ENCODE measurements around the gene ARL13B. TPM values are rescaled to one million over a fixed set of nuclear protein-coding genes. Genes with fewer than 3 reads are reported as not detected.
A peak's percentile ranks its signal among the peaks of the same experiment; 100 is the strongest.
"Not testable (repeated sequence)": the region's sequence is repeated elsewhere in the genome, so short reads cannot be mapped to it uniquely, and the experiment has no call there.

Gene ARL13B
- total RNA-seq, 1 donor from 2014 or later = 15.6 TPM

DNA sequence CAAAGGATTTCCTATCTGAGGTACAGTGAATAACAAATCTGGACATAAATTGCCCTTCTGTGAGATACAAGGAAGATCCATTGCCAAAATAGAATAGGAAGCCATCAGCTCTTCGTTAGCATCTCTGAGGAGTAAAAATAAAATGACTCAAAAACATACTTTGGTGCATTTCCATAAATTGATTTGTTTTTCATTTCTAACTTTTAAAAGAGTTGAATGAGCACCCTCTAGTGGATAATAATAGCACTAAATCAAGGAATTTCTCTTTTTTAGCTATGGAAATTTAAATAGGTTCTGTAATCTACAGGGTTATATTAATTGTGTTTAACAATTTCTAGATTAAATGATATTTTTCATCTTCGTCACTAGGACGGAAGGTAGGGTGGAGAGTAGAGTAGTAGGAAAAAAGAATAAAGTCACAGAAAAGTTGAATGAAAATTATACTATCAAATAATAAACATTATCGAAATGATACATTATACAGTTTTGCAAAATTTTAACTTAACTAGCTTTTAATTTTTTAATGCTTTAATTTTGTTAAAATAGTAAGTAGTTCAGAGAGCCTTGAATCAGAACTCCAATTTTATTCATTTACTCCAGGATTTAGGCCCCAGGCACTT is 89.3 kb downstream of the ARL13B start:
- TF ChIP-seq, protein P1, sequence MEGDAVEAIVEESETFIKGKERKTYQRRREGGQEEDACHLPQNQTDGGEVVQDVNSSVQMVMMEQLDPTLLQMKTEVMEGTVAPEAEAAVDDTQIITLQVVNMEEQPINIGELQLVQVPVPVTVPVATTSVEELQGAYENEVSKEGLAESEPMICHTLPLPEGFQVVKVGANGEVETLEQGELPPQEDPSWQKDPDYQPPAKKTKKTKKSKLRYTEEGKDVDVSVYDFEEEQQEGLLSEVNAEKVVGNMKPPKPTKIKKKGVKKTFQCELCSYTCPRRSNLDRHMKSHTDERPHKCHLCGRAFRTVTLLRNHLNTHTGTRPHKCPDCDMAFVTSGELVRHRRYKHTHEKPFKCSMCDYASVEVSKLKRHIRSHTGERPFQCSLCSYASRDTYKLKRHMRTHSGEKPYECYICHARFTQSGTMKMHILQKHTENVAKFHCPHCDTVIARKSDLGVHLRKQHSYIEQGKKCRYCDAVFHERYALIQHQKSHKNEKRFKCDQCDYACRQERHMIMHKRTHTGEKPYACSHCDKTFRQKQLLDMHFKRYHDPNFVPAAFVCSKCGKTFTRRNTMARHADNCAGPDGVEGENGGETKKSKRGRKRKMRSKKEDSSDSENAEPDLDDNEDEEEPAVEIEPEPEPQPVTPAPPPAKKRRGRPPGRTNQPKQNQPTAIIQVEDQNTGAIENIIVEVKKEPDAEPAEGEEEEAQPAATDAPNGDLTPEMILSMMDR (conservative IDR thresholded peaks at IDR 0.05) = peak; percentile 78
- Mint-ChIP-seq H3K27ac (ENCODE audit: unreplicated experiment) (no peak overlapping the region), H3K36me3 (ENCODE audit: low read depth) (peaks cover 30% of the 10 kb centered on the region), H3K4me3 (no peak overlapping the region), H3K27me3 (ENCODE audit: low read depth) (no peaks in the 10 kb centered on the region), H3K9me3 (no peaks in the 10 kb centered on the region), H3K4me1 (peaks cover 12% of the 10 kb centered on the region)
- DNase-seq (ENCODE audit: low read depth, low spot score) = no peak

GRCh38 chr3:94070341-94070911 is 90.5 kb downstream of the ARL13B start:
- no peaks in the 10 kb centered on the region for H3K27me3 Mint-ChIP-seq (ENCODE audit: low read depth)
- H3K36me3 Mint-ChIP-seq (ENCODE audit: low read depth) = peaks cover 34% of the 10 kb centered on the region
- no peak overlapping the region for H3K4me3 Mint-ChIP-seq
- H3K4me1 Mint-ChIP-seq = peaks cover 7% of the 10 kb centered on the region
- H3K27ac Mint-ChIP-seq (ENCODE audit: unreplicated experiment) = no peak overlapping the region
- DNase-seq (ENCODE audit: low read depth, low spot score) = no peak
- TF ChIP-seq, protein P1 (conservative IDR thresholded peaks at IDR 0.05) = no peak
- no peaks in the 10 kb centered on the region for H3K9me3 Mint-ChIP-seq

DNA sequence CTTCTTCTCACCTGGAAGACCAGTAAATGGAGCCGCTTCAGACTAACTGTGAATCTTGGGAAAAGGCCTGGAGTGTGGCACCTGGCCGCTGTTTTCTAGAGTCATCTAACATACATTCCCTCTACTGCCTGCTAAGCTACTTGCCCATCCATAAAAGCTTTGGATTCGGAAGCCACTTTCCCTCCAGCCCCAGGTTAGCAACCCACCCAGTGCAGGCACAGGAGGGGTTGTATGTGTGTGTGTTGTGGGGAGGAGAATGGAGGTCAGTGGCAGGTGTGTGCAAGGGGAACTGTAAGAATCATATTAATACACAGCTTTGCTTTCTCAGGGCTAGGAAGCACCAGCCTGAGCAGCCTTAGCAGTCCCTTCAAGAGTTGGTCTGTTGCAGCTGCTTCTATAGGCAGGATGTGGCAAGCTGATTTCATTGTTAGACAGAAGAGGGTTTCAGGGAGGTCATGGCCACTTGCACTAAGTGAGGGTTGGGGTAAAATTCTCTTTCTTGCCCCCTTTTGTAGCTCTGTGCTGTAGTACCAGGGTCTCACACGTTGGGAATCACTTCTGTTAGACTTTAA is 91.8 kb downstream of the ARL13B start:
- H3K27ac Mint-ChIP-seq (ENCODE audit: unreplicated experiment) = no peak overlapping the region
- DNase-seq (ENCODE audit: low read depth, low spot score) = no peak
- H3K4me3 Mint-ChIP-seq = no peak overlapping the region
- no peaks in the 10 kb centered on the region for H3K27me3 Mint-ChIP-seq (ENCODE audit: low read depth)
- H3K4me1 Mint-ChIP-seq = peaks cover 6% of the 10 kb centered on the region
- no peaks in the 10 kb centered on the region for H3K9me3 Mint-ChIP-seq
- peaks cover 40% of the 10 kb centered on the region for H3K36me3 Mint-ChIP-seq (ENCODE audit: low read depth)
- TF ChIP-seq, protein P1 (conservative IDR thresholded peaks at IDR 0.05) = no peak

DNA sequence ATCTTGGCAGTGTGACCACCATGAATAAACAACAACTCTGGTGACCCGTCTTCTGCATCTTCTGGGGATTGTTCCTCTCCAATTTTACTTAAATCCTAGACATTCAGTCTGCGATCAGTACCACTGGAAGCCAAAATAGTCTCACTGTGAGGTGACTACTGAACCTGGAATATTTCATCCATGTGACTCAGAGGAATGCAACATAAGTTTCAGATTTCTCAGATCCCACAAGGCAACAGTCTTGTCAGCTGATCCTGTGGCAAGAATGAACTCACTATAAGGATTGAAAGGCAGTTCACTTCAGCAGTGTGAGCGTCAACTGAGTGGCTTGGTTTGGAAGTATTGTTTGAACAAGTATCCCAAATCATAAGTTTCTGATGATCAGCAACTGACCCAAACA is 96.1 kb downstream of the ARL13B start:
- TF ChIP-seq, protein P1 (conservative IDR thresholded peaks at IDR 0.05) = no peak
- Mint-ChIP-seq H3K27ac (ENCODE audit: unreplicated experiment) (no peak overlapping the region), H3K27me3 (ENCODE audit: low read depth) (no peaks in the 10 kb centered on the region), H3K4me1 (peaks cover 12% of the 10 kb centered on the region), H3K4me3 (no peak overlapping the region), H3K9me3 (no peaks in the 10 kb centered on the region), H3K36me3 (ENCODE audit: low read depth) (peaks cover 41% of the 10 kb centered on the region)
- no peak for DNase-seq (ENCODE audit: low read depth, low spot score)

DNA sequence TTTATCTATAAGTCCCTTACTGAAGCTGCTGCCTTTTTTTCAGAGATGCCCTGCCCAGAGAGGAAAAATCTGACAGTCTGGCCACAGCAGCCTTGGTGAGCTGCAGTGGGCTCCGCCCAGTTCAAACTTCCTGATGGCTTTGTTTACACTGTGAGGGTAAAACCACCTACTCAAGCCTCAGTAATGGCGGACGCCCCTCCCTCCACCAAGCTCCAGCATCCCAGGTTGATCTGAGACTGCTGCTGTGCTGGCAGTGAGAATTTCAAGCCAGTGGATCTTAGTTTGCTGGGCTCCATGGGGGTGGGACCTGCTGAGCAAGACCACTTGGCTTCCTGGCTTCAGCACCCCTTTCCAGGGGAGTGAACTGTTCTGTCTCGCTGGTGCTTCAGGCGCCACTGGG is 100.6 kb downstream of the ARL13B start:
- H3K36me3 Mint-ChIP-seq (ENCODE audit: low read depth) = peaks cover 24% of the 10 kb centered on the region
- H3K4me1 Mint-ChIP-seq; H3K9me3 Mint-ChIP-seq; H3K27ac Mint-ChIP-seq (ENCODE audit: unreplicated experiment); H3K4me3 Mint-ChIP-seq; H3K27me3 Mint-ChIP-seq (ENCODE audit: low read depth); DNase-seq (ENCODE audit: low read depth, low spot score): not testable (repeated sequence)

GRCh38 chr3:94081884-94082283 is 101.9 kb downstream of the ARL13B start:
- DNase-seq (ENCODE audit: low read depth, low spot score) = no peak
- TF ChIP-seq, protein P1 (conservative IDR thresholded peaks at IDR 0.05) = no peak
- Mint-ChIP-seq H3K36me3 (ENCODE audit: low read depth) (peaks cover 22% of the 10 kb centered on the region), H3K27me3 (ENCODE audit: low read depth) (no peaks in the 10 kb centered on the region), H3K27ac (ENCODE audit: unreplicated experiment) (no peak overlapping the region), H3K4me3 (no peak overlapping the region), H3K4me1 (peaks cover 6% of the 10 kb centered on the region), H3K9me3 (no peaks in the 10 kb centered on the region)
